B cell (primary cell): ENCODE results near the gene ORMDL2.

Experiments used
- EZH2 ChIP-seq: IDR thresholded peaks from 2 replicates; pipeline ENCODE4 v1.6.1; 2012; ENCODE audit warnings: borderline replicate concordance, low read depth, mild to moderate bottlenecking, moderate library complexity, low read length; ENCODE audit not compliant: insufficient read depth, poor library complexity, severe bottlenecking
- TF ChIP-seq, protein P1 (sequence below): fragments of 200-600 bp; IDR thresholded peaks from one replicate; pipeline ENCODE4 v1.8.0; 2022; ENCODE audit warnings: antibody characterized with exemption, mild to moderate bottlenecking

DNA sequence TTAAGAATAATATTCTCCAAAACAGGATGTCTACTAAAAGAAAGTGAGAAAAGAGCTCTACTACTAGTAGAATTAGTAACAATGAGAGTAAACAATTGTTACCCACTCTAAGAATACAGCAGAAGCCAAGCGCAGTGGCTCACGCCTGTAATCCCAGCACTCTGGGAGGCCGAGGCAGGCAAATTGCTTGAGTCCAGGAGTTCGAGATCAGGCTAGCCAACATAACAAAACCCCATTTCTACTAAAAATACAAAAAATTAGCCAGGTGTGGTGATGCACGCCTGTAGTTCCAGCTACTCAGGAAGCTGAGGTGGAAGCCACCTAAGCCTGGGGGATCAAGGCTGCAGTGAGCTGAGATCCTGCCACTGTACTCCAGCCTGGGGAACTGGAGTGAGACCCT is 6.9 kb downstream of the ORMDL2 start:
- TF ChIP-seq, protein P1, sequence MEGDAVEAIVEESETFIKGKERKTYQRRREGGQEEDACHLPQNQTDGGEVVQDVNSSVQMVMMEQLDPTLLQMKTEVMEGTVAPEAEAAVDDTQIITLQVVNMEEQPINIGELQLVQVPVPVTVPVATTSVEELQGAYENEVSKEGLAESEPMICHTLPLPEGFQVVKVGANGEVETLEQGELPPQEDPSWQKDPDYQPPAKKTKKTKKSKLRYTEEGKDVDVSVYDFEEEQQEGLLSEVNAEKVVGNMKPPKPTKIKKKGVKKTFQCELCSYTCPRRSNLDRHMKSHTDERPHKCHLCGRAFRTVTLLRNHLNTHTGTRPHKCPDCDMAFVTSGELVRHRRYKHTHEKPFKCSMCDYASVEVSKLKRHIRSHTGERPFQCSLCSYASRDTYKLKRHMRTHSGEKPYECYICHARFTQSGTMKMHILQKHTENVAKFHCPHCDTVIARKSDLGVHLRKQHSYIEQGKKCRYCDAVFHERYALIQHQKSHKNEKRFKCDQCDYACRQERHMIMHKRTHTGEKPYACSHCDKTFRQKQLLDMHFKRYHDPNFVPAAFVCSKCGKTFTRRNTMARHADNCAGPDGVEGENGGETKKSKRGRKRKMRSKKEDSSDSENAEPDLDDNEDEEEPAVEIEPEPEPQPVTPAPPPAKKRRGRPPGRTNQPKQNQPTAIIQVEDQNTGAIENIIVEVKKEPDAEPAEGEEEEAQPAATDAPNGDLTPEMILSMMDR, result no peak
- TF ChIP-seq EZH2, result no peak
